ENCODE results near the gene DCT. TPM values are rescaled to one million over a fixed set of nuclear protein-coding genes. Genes with fewer than 3 reads are reported as not detected.
A peak's percentile ranks its signal among the peaks of the same experiment; 100 is the strongest.
"Not testable (repeated sequence)": the region's sequence is repeated elsewhere in the genome, so short reads cannot be mapped to it uniquely, and the experiment has no call there.

DCT gene
- polyA plus RNA-seq, 4 donors = 0.03 to 0.07 TPM; not detected in 2

DNA sequence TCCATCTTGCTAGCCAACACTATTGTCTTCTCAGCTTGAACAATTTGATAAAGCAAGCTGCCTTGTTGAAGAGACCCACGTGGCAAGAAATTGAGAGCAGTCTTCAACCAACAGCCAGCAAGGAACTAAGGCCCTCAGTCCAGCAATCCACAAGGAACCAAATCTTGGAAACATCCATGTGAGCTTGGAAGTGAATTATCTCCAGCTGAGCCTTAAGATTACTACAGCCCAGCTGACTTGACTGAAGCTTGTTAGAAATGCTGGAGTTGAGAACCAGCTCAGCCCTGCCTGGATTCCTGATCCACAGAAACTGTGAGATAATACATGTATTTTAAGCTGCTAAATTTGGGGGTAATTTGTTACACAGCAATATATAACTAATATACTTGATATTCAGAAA is 26.2 kb upstream of the DCT start:
- no peaks in the 10 kb centered on the region for H3K36me3 ChIP-seq (ENCODE audit: control insufficient read depth in 3 of 3, insufficient read depth in 2 of 3, low read depth in 1 of 3, low read length in 3 of 3)
- H3K27ac ChIP-seq (ENCODE audit: low read depth in 1 of 3, low read length in 2 of 3) = no peak overlapping the region
- H3K27me3 ChIP-seq (ENCODE audit: control insufficient read depth in 3 of 3, insufficient read depth in 3 of 3, low read length in 3 of 3) = peaks cover 0 to 2% (median 0%) of the 10 kb centered on the region in 3 donors
- no peak overlapping the region for H3K4me3 ChIP-seq (ENCODE audit: low read depth in 1 of 3, low read length in 3 of 3)
- H3K4me1 ChIP-seq (ENCODE audit: control insufficient read depth in 3 of 3, insufficient read depth in 2 of 3, low read depth in 1 of 3, low read length in 2 of 3) = no peaks in the 10 kb centered on the region
- whole genome bisulfite sequencing, 3 donors = 43 to 67% (median 43%) methylated on average over 1 of the region's 1 CpG
- H3K9me3 ChIP-seq (ENCODE audit: control insufficient read depth in 2 of 2, insufficient read depth in 1 of 2, low read depth in 1 of 2, low read length in 1 of 2) = no peaks in the 10 kb centered on the region
- FAIRE-seq (no peak), DNase-seq (no peak)

DNA sequence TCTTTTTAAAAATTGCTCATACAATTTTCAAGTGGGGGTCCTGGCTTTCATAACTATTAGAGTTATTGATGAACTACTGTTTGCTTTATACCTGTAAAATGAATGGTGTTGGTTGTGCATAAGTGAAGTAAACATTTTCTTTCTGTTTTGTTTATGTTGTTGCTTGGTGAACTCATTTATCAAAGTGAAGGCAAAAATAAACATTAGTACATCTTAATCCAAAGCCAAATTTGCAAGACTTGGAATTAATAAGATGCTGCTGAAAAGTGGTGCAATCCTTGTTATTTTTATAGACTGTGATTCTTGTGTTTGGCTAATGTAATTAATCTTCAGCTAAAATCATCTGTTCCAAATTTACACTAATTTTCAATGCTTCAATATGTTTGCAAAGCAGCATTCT is 24.4 kb upstream of the DCT start:
- FAIRE-seq = no peak
- DNase-seq = no peak
- Histone ChIP-seq H3K36me3 (ENCODE audit: control insufficient read depth in 3 of 3, insufficient read depth in 2 of 3, low read depth in 1 of 3, low read length in 3 of 3) (no peaks in the 10 kb centered on the region), H3K27me3 (ENCODE audit: control insufficient read depth in 3 of 3, insufficient read depth in 3 of 3, low read length in 3 of 3) (peaks cover 0 to 2% (median 0%) of the 10 kb centered on the region in 3 donors), H3K4me3 (ENCODE audit: low read depth in 1 of 3, low read length in 3 of 3) (no peak overlapping the region), H3K9me3 (ENCODE audit: control insufficient read depth in 2 of 2, insufficient read depth in 1 of 2, low read depth in 1 of 2, low read length in 1 of 2) (no peaks in the 10 kb centered on the region), H3K4me1 (ENCODE audit: control insufficient read depth in 3 of 3, insufficient read depth in 2 of 3, low read depth in 1 of 3, low read length in 2 of 3) (no peaks in the 10 kb centered on the region), H3K27ac (ENCODE audit: low read depth in 1 of 3, low read length in 2 of 3) (no peak overlapping the region)

DNA sequence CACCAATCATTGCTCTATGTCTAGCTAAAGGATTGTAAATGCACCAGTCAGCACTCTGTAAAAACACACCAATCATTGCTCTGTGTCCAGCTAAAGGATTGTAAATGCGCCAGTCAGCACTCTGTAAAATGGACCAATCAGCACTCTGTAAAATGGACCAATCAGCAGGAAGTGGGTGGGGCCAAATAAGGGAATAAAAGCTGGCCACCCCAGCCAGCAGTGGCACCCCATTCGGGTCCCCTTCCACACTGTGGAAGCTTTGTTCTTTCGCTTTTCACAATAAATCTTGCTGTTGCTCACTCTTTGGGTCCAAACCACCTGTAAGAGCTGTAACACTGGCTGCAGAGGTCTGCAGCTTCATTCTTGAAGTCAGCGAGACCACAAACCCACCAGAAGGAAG is 19.3 kb upstream of the DCT start:
- H3K27me3 ChIP-seq (ENCODE audit: control insufficient read depth in 3 of 3, insufficient read depth in 3 of 3, low read length in 3 of 3); DNase-seq; H3K4me1 ChIP-seq (ENCODE audit: control insufficient read depth in 3 of 3, insufficient read depth in 2 of 3, low read depth in 1 of 3, low read length in 2 of 3); FAIRE-seq; H3K27ac ChIP-seq (ENCODE audit: low read depth in 1 of 3, low read length in 2 of 3); H3K36me3 ChIP-seq (ENCODE audit: control insufficient read depth in 3 of 3, insufficient read depth in 2 of 3, low read depth in 1 of 3, low read length in 3 of 3); H3K4me3 ChIP-seq (ENCODE audit: low read depth in 1 of 3, low read length in 3 of 3); H3K9me3 ChIP-seq (ENCODE audit: control insufficient read depth in 2 of 2, insufficient read depth in 1 of 2, low read depth in 1 of 2, low read length in 1 of 2): not testable (repeated sequence)
- 87 to 94% (median 89%) methylated on average over 4 of the region's 4 CpGs for WGBS, 3 donors

DNA sequence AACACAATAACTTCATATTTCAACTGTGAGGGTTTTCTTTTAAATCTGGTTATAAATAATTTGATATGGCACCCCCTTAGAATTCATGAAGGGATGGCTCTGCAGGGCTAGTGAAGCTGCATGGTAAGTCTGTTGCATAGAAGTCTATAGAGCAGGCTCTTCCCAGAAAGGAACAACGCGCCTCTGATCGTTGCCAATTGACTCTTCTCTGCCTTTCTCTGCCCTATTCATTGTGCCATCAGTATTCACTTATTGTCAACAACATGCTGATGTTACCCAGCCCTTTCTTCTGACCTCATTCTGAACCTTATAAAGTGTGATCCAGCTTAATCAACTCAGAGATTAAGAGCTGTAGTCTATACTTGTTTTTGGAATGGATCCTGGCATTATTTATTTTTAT is 16.3 kb upstream of the DCT start:
- no peaks in the 10 kb centered on the region for H3K36me3 ChIP-seq (ENCODE audit: control insufficient read depth in 3 of 3, insufficient read depth in 2 of 3, low read depth in 1 of 3, low read length in 3 of 3)
- FAIRE-seq = no peak

DNA sequence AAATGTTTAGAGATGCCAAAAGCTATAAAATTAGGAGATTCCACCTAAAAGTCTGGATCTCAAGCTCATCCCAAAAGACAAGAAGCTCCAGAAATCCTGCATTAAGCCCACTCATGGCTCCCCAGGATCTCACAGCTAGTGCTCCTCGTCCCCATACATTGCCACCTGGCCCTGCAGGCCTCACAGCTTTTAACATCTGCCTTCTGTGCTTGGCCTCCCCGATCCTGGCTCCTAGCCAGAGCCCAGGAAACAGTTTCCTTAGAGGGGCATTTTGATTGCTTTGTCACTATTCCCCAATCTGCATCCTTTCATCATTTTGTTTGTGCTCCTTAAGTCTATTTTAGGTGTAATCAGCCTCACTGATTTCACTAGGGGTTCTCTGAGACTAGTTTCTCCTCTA is 14.5 kb upstream of the DCT start:
- Histone ChIP-seq H3K4me1 (ENCODE audit: control insufficient read depth in 3 of 3, insufficient read depth in 2 of 3, low read depth in 1 of 3, low read length in 2 of 3) (no peaks in the 10 kb centered on the region), H3K27me3 (ENCODE audit: control insufficient read depth in 3 of 3, insufficient read depth in 3 of 3, low read length in 3 of 3) (no peaks in the 10 kb centered on the region), H3K36me3 (ENCODE audit: control insufficient read depth in 3 of 3, insufficient read depth in 2 of 3, low read depth in 1 of 3, low read length in 3 of 3) (no peaks in the 10 kb centered on the region), H3K9me3 (ENCODE audit: control insufficient read depth in 2 of 2, insufficient read depth in 1 of 2, low read depth in 1 of 2, low read length in 1 of 2) (peaks cover 0 to 4% of the 10 kb centered on the region in 2 donors), H3K4me3 (ENCODE audit: low read depth in 1 of 3, low read length in 3 of 3) (no peak overlapping the region), H3K27ac (ENCODE audit: low read depth in 1 of 3, low read length in 2 of 3) (no peak overlapping the region)
- 11 to 29% (median 19%) methylated on average over 2 of the region's 2 CpGs for WGBS, 3 donors
- DNase-seq (no peak), FAIRE-seq (no peak)

More for the DNA sequence above, 16.3 kb upstream of the DCT start:
- no peak for DNase-seq
- Histone ChIP-seq H3K27me3 (ENCODE audit: control insufficient read depth in 3 of 3, insufficient read depth in 3 of 3, low read length in 3 of 3) (no peaks in the 10 kb centered on the region), H3K4me1 (ENCODE audit: control insufficient read depth in 3 of 3, insufficient read depth in 2 of 3, low read depth in 1 of 3, low read length in 2 of 3) (no peaks in the 10 kb centered on the region), H3K4me3 (ENCODE audit: low read depth in 1 of 3, low read length in 3 of 3) (no peak overlapping the region), H3K27ac (ENCODE audit: low read depth in 1 of 3, low read length in 2 of 3) (no peak overlapping the region), H3K9me3 (ENCODE audit: control insufficient read depth in 2 of 2, insufficient read depth in 1 of 2, low read depth in 1 of 2, low read length in 1 of 2) (peaks cover 0 to 4% of the 10 kb centered on the region in 2 donors)
- 93 to 95% (median 93%) methylated on average over 3 of the region's 3 CpGs for WGBS, 3 donors

DNA sequence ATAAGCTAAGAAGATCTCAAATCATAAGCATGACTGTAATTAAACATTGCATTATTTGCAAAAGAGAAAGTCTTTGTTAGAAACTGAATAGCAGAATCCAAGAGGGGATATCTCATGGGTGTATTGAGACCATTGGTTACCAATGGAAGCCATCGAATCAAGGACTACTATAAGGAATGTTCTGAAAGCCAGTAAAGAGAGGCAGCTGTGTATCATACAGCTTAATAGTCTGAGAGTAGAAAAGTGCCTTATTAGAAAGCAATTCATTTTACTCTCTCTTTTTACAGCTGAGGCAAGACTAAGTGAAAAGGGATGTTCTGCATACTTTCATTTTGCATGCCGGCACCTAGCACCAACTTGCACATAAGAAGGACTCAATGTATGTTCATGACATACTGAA is 7.6 kb upstream of the DCT start:
- FAIRE-seq (no peak), DNase-seq (no peak)
- Histone ChIP-seq H3K27me3 (ENCODE audit: control insufficient read depth in 3 of 3, insufficient read depth in 3 of 3, low read length in 3 of 3) (no peaks in the 10 kb centered on the region), H3K4me3 (ENCODE audit: low read depth in 1 of 3, low read length in 3 of 3) (no peak overlapping the region), H3K36me3 (ENCODE audit: control insufficient read depth in 3 of 3, insufficient read depth in 2 of 3, low read depth in 1 of 3, low read length in 3 of 3) (no peaks in the 10 kb centered on the region), H3K4me1 (ENCODE audit: control insufficient read depth in 3 of 3, insufficient read depth in 2 of 3, low read depth in 1 of 3, low read length in 2 of 3) (no peaks in the 10 kb centered on the region), H3K27ac (ENCODE audit: low read depth in 1 of 3, low read length in 2 of 3) (no peak overlapping the region), H3K9me3 (ENCODE audit: control insufficient read depth in 2 of 2, insufficient read depth in 1 of 2, low read depth in 1 of 2, low read length in 1 of 2) (no peaks in the 10 kb centered on the region)
- WGBS, 3 donors = 75 to 83% (median 79%) methylated on average over 2 of the region's 2 CpGs

DNA sequence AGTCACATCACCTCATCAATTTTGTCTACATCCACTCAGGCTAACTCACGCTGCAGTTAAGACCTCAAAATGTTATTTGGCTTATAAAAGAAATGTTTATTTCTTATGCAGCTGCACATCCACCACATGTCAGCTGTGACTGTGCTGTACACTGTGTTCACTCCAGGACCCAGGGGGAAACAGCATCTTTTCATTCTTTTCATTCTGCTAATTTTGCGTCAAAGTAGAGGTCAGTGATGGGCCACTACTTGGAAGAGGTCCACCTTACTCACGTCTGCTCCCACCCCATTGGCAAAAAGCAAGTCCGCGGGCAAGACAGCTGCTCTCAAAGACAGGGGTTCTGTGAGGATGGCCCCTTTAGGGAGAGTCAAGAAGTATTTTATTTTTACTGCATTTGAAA is 4.5 kb upstream of the DCT start:
- no peaks in the 10 kb centered on the region for H3K27me3 ChIP-seq (ENCODE audit: control insufficient read depth in 3 of 3, insufficient read depth in 3 of 3, low read length in 3 of 3)
- WGBS, 3 donors = 65 to 86% (median 84%) methylated on average over 5 of the region's 5 CpGs
- no peak overlapping the region for H3K27ac ChIP-seq (ENCODE audit: low read depth in 1 of 3, low read length in 2 of 3)
- peak in 1 of 2 donors; percentile 13 for DNase-seq
- no peaks in the 10 kb centered on the region for H3K4me1 ChIP-seq (ENCODE audit: control insufficient read depth in 3 of 3, insufficient read depth in 2 of 3, low read depth in 1 of 3, low read length in 2 of 3)
- FAIRE-seq = no peak
- H3K9me3 ChIP-seq (ENCODE audit: control insufficient read depth in 2 of 2, insufficient read depth in 1 of 2, low read depth in 1 of 2, low read length in 1 of 2) = no peaks in the 10 kb centered on the region
- no peak overlapping the region for H3K4me3 ChIP-seq (ENCODE audit: low read depth in 1 of 3, low read length in 3 of 3)
- H3K36me3 ChIP-seq (ENCODE audit: control insufficient read depth in 3 of 3, insufficient read depth in 2 of 3, low read depth in 1 of 3, low read length in 3 of 3) = no peaks in the 10 kb centered on the region

DNA sequence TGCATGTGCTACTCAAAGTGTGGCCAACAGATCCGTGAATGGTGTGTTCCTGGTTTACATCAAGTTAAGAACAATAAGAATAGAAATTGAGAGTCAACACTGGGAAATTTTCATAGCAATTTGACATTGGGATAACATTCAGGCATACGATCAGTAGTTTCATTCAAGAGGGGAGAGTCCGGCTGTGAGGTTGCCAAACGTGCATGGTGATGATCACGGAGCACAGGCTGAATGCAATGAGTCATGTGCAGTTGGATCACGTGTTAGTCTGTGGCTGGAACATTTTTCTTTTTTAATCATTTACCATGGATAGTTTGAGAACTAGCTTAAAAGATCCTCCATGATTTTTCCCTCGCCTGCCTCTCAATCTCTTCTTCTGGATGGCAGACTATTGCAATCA is 2.5 kb upstream of the DCT start:
- peak overlapping the region in 1 of 3 donors; percentile 26 for H3K27ac ChIP-seq (ENCODE audit: low read depth in 1 of 3, low read length in 2 of 3)
- H3K9me3 ChIP-seq (ENCODE audit: control insufficient read depth in 2 of 2, insufficient read depth in 1 of 2, low read depth in 1 of 2, low read length in 1 of 2) = no peaks in the 10 kb centered on the region
- no peaks in the 10 kb centered on the region for H3K36me3 ChIP-seq (ENCODE audit: control insufficient read depth in 3 of 3, insufficient read depth in 2 of 3, low read depth in 1 of 3, low read length in 3 of 3)
- H3K4me3 ChIP-seq (ENCODE audit: low read depth in 1 of 3, low read length in 3 of 3) = no peak overlapping the region
- WGBS, 3 donors = 32 to 62% (median 45%) methylated on average over 7 of the region's 7 CpGs
- no peak for FAIRE-seq
- DNase-seq = peak; percentile 3 to 59
- H3K4me1 ChIP-seq (ENCODE audit: control insufficient read depth in 3 of 3, insufficient read depth in 2 of 3, low read depth in 1 of 3, low read length in 2 of 3) = no peaks in the 10 kb centered on the region
- no peaks in the 10 kb centered on the region for H3K27me3 ChIP-seq (ENCODE audit: control insufficient read depth in 3 of 3, insufficient read depth in 3 of 3, low read length in 3 of 3)

DNA sequence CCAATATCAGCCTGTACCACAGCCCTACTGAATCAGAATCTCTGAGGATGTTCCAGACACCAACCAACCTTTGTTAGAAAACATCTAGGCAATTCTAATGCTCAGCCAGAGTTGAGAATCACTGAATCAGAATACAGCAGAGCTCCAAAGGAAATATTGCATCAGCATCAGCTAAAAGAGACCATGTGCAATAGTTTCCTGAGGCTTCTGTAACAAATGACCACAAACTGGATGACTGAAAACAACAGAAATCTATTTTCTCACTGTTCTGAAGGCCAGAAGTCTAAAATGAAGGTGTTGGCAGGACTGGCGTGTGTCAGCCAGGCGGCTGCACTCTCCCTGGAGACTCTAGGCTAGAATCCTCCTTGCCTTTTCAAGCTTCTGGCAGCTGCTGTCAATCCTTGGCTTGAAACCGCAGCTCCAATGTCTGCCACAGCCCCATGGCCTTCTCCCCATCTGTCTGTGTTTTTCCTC is 1.2 kb upstream of the DCT start:
- H3K36me3 ChIP-seq (ENCODE audit: control insufficient read depth in 3 of 3, insufficient read depth in 2 of 3, low read depth in 1 of 3, low read length in 3 of 3) = no peaks in the 10 kb centered on the region
- H3K4me1 ChIP-seq (ENCODE audit: control insufficient read depth in 3 of 3, insufficient read depth in 2 of 3, low read depth in 1 of 3, low read length in 2 of 3) = no peaks in the 10 kb centered on the region
- no peaks in the 10 kb centered on the region for H3K9me3 ChIP-seq (ENCODE audit: control insufficient read depth in 2 of 2, insufficient read depth in 1 of 2, low read depth in 1 of 2, low read length in 1 of 2)
- FAIRE-seq (no peak), DNase-seq (no peak)
- 71 to 79% (median 75%) methylated on average over 3 of the region's 3 CpGs for WGBS, 3 donors
- H3K27ac ChIP-seq (ENCODE audit: low read depth in 1 of 3, low read length in 2 of 3) = no peak overlapping the region
- no peak overlapping the region for H3K4me3 ChIP-seq (ENCODE audit: low read depth in 1 of 3, low read length in 3 of 3)
- H3K27me3 ChIP-seq (ENCODE audit: control insufficient read depth in 3 of 3, insufficient read depth in 3 of 3, low read length in 3 of 3) = no peaks in the 10 kb centered on the region

All from small intestine (tissue), 7 donors.